ENCODE results near the gene TMEM198. TPM values are rescaled to one million over a fixed set of nuclear protein-coding genes. Genes with fewer than 3 reads are reported as not detected.

TMEM198 gene
- total and polyA plus RNA-seq, 9 of the 15 experiments (the other 6 are each of a cell fraction or from before 2014, with no cell fraction given) = 0.03 to 3.8 (median 1.0) TPM

- 0 out of 4 replicates have a peak, but pooled peaks of 1 of the 2 experiments have one; percentile 35 for TF ChIP-seq BCLAF1 (IDR thresholded peaks at IDR 0.05; ENCODE audit: borderline replicate concordance in 1 of 2, control insufficient read depth in 1 of 2, low read depth in 2 of 2, low read length in 1 of 2)
- peak; percentile 83 for TF ChIP-seq NFIC (IDR thresholded peaks at IDR 0.05)
- TF ChIP-seq ZNF280A (IDR thresholded peaks at IDR 0.05; ENCODE audit: low read depth, partially characterized antibody) = no peak
- TF ChIP-seq, protein P1, sequence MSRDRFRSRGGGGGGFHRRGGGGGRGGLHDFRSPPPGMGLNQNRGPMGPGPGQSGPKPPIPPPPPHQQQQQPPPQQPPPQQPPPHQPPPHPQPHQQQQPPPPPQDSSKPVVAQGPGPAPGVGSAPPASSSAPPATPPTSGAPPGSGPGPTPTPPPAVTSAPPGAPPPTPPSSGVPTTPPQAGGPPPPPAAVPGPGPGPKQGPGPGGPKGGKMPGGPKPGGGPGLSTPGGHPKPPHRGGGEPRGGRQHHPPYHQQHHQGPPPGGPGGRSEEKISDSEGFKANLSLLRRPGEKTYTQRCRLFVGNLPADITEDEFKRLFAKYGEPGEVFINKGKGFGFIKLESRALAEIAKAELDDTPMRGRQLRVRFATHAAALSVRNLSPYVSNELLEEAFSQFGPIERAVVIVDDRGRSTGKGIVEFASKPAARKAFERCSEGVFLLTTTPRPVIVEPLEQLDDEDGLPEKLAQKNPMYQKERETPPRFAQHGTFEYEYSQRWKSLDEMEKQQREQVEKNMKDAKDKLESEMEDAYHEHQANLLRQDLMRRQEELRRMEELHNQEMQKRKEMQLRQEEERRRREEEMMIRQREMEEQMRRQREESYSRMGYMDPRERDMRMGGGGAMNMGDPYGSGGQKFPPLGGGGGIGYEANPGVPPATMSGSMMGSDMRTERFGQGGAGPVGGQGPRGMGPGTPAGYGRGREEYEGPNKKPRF (IDR thresholded peaks at IDR 0.05; ENCODE audit: low read depth, low read length) = no peak
- TF ChIP-seq ZNF764 (CRISPR knock-in tag; IDR thresholded peaks at IDR 0.05; ENCODE audit: low read depth) = no peak
- TF ChIP-seq, protein P2, sequence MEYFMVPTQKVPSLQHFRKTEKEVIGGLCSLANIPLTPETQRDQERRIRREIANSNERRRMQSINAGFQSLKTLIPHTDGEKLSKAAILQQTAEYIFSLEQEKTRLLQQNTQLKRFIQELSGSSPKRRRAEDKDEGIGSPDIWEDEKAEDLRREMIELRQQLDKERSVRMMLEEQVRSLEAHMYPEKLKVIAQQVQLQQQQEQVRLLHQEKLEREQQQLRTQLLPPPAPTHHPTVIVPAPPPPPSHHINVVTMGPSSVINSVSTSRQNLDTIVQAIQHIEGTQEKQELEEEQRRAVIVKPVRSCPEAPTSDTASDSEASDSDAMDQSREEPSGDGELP (CRISPR knock-in tag; IDR thresholded peaks at IDR 0.05; ENCODE audit: borderline replicate concordance) = peak; percentile 99
- TF ChIP-seq ZNF212 (CRISPR knock-in tag; IDR thresholded peaks at IDR 0.05) = peak; percentile 97
- 0 out of 2 replicates have a peak, but pooled peaks have one; percentile 39 for TF ChIP-seq ZNF134 (CRISPR knock-in tag; conservative IDR thresholded peaks at IDR 0.05)
- TF ChIP-seq BRF1 (IDR thresholded peaks at IDR 0.05; ENCODE audit: borderline replicate concordance, extremely low read depth, insufficient read length) = no peak
- no peak for TF ChIP-seq SP2 (IDR thresholded peaks at IDR 0.05; ENCODE audit: extremely low read depth, low read depth, low read length, poor library complexity, severe bottlenecking)
- peak; percentile 99 for TF ChIP-seq CXXC5 (CRISPR knock-in tag; IDR thresholded peaks at IDR 0.05)
- peak; percentile 52; the same call in 1 of the 2 replicates for TF ChIP-seq ZNF24 (IDR thresholded peaks at IDR 0.05)
- peak; percentile 91 for TF ChIP-seq NCOR1 (IDR thresholded peaks at IDR 0.05)
- no peak for TF ChIP-seq POU5F1 (IDR thresholded peaks at IDR 0.05; ENCODE audit: borderline replicate concordance, low read depth, low read length, partially characterized antibody)
- no peak for TF ChIP-seq NFXL1 (CRISPR knock-in tag; IDR thresholded peaks at IDR 0.05)
- TF ChIP-seq ESRRB (CRISPR knock-in tag; IDR thresholded peaks at IDR 0.05; ENCODE audit: borderline replicate concordance) = no peak
- peak; percentile 84 for TF ChIP-seq NEUROD1 (IDR thresholded peaks at IDR 0.05; ENCODE audit: borderline replicate concordance, low read depth, low read length, partially characterized antibody)
- peak; percentile 50; the same call in 1 of the 2 replicates for TF ChIP-seq FOSL1 (tag; conservative IDR thresholded peaks at IDR 0.05)
- TF ChIP-seq ZNF316 (IDR thresholded peaks at IDR 0.05) = peak; percentile 11; the same call in 1 of the 2 replicates
- TF ChIP-seq FOXJ2 (tag; IDR thresholded peaks at IDR 0.05) = peak; percentile 85; the same call in 1 of the 2 replicates
- no peak for TF ChIP-seq IRF2 (CRISPR knock-in tag; IDR thresholded peaks at IDR 0.05)
Measured at GRCh38 chr2:219514196-219514761, 29.5 kb upstream of the TMEM198 start, which contains the start of gene ASIC4 (continued).

All from K562 (cell line).